ENCODE data around the gene TMEM132A. TPM values are rescaled to one million over a fixed set of nuclear protein-coding genes. Genes with fewer than 3 reads are reported as not detected.

TMEM132A gene
- total and polyA plus RNA-seq, 2 of the 13 experiments (the other 11 are each of a cell fraction or from before 2014, with no cell fraction given): 11.1 to 32.9 TPM

DNA sequence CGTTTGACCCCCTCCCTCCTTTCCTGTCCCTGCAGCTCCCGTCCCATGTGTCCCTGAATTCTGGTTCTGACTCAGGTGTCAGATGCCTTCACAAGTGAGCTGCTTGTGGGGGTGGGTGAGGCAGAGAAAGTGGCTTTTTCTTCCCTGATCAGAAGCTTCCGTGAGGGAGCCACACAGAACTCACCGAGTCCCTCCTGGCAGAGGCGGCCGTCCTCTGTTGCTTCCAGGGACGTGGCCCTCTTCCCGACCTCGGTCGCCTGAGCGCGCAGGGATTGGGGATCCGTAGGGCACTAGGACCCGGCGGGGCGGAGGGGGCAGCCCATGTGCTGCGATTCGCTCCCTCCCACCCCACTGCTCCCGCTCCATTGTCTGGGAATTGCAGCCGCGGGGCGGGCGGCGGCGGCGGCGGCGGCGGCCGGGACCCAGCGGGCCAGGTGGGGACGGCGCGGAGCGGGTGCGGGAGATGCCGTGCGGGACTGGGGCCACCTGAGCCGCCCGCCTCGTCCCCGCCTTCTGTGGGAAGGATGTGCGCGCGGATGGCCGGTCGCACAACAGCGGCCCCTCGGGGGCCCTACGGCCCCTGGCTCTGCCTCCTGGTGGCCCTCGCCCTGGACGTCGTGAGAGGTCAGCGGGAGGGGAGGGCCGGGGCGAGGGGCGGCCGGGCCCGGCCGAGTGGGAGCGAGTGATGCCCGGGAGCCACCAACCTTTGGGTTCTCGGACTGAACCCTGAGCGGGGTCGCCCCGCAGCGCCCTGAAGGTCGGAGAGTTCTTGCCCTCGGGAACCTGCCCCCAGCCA is at the start of gene TMEM132A (continued):
- TF ChIP-seq MTERF4 (CRISPR knock-in tag; IDR thresholded peaks at IDR 0.05): no peak
- no peak for TF ChIP-seq ZNF430 (CRISPR knock-in tag; IDR thresholded peaks at IDR 0.05)
- no peak for TF ChIP-seq RBAK (CRISPR knock-in tag; IDR thresholded peaks at IDR 0.05)
- TF ChIP-seq TEAD2 (CRISPR knock-in tag; IDR thresholded peaks at IDR 0.05): no peak
- no peak for TF ChIP-seq ZKSCAN5 (CRISPR knock-in tag; IDR thresholded peaks at IDR 0.05)
- TF ChIP-seq EEA1 (CRISPR knock-in tag; IDR thresholded peaks at IDR 0.05; ENCODE audit: borderline replicate concordance): no peak
- no peak for TF ChIP-seq DMTF1 (CRISPR knock-in tag; IDR thresholded peaks at IDR 0.05)
- no peak for TF ChIP-seq ZBTB42 (CRISPR knock-in tag; IDR thresholded peaks at IDR 0.05)
- TF ChIP-seq ZNF367 (CRISPR knock-in tag; IDR thresholded peaks at IDR 0.05; ENCODE audit: borderline replicate concordance): no peak
- TF ChIP-seq TFDP1 (CRISPR knock-in tag; IDR thresholded peaks at IDR 0.05; ENCODE audit: borderline replicate concordance): peak; percentile 89
- TF ChIP-seq HOMEZ (CRISPR knock-in tag; IDR thresholded peaks at IDR 0.05; ENCODE audit: low read depth): 0 out of 2 replicates have a peak, but pooled peaks have one; percentile 17
- no peak for TF ChIP-seq RFX5 (IDR thresholded peaks at IDR 0.05; ENCODE audit: low read depth, low read length)
- no peak for TF ChIP-seq RERE (CRISPR knock-in tag; IDR thresholded peaks at IDR 0.05; ENCODE audit: low read depth)
- peak; percentile 44; the same call in 1 of the 2 replicates for TF ChIP-seq ZNF816 (CRISPR knock-in tag; IDR thresholded peaks at IDR 0.05; ENCODE audit: borderline replicate concordance)
- TF ChIP-seq ZBTB25 (CRISPR knock-in tag; IDR thresholded peaks at IDR 0.05): no peak
- no peak for TF ChIP-seq ZNF558 (CRISPR knock-in tag; IDR thresholded peaks at IDR 0.05; ENCODE audit: borderline replicate concordance)
